ENCODE measurements around the gene TAAR5.
"Not testable (repeated sequence)": the region's sequence is repeated elsewhere in the genome, so short reads cannot be mapped to it uniquely, and the experiment has no call there.

Gene TAAR5

GRCh38 chr6:132570221-132570777 is 19.2 kb downstream of the TAAR5 start, which contains the start of gene TAAR6:
TSS of gene TAAR6 (plus strand) at chr6:132570322. CDS start at chr6:132570322, 0 bp downstream.
- Histone ChIP-seq H3K9me3 (ENCODE audit: control insufficient read depth, low read length) (no peaks in the 10 kb centered on the region), H3K27ac (ENCODE audit: low read depth, low read length, severe bottlenecking) (no peak within 1 kb of the TSS), H3K4me3 (ENCODE audit: extremely low read depth, insufficient read depth, low read length, poor library complexity, severe bottlenecking) (no peak within 1 kb of the TSS), H3K36me3 (ENCODE audit: control insufficient read depth, insufficient read depth, low read length) (no peaks in the 10 kb centered on the region), H3K4me1 (ENCODE audit: control insufficient read depth, insufficient read depth, low read length, poor library complexity, severe bottlenecking) (no peaks in the 10 kb centered on the region)
- WGBS, 2 experiments (ENCODE audit: insufficient coverage in 2 of 2): 87 to 92% methylated on average over 11 to 13 of the region's 15 CpGs

GRCh38 chr6:132569170-132569569 is 20.4 kb downstream of the TAAR5 start:
- Histone ChIP-seq H3K36me3 (ENCODE audit: control insufficient read depth, insufficient read depth, low read length) (no peaks in the 10 kb centered on the region), H3K27ac (ENCODE audit: low read depth, low read length, severe bottlenecking) (no peak overlapping the region), H3K4me3 (ENCODE audit: extremely low read depth, insufficient read depth, low read length, poor library complexity, severe bottlenecking) (no peak overlapping the region), H3K9me3 (ENCODE audit: control insufficient read depth, low read length) (no peaks in the 10 kb centered on the region), H3K4me1 (ENCODE audit: control insufficient read depth, insufficient read depth, low read length, poor library complexity, severe bottlenecking) (no peaks in the 10 kb centered on the region)
- WGBS, 2 experiments (ENCODE audit: insufficient coverage in 2 of 2): 47 to 51% methylated on average over 2 of the region's 4 CpGs

- H3K4me1 ChIP-seq (ENCODE audit: control insufficient read depth, insufficient read depth, low read length, poor library complexity, severe bottlenecking): no peaks in the 10 kb centered on the region
- no peak overlapping the region for H3K4me3 ChIP-seq (ENCODE audit: extremely low read depth, insufficient read depth, low read length, poor library complexity, severe bottlenecking)
- H3K36me3 ChIP-seq (ENCODE audit: control insufficient read depth, insufficient read depth, low read length): no peaks in the 10 kb centered on the region
- 88 to 100% methylated on average over 1 to 2 of the region's 6 CpGs for WGBS, 2 experiments (ENCODE audit: insufficient coverage in 2 of 2)
- H3K27ac ChIP-seq (ENCODE audit: low read depth, low read length, severe bottlenecking): no peak overlapping the region
- H3K9me3 ChIP-seq (ENCODE audit: control insufficient read depth, low read length): no peaks in the 10 kb centered on the region
Measured at GRCh38 chr6:132568611-132569010, 20.9 kb downstream of the TAAR5 start.

- H3K4me3 ChIP-seq (ENCODE audit: extremely low read depth, insufficient read depth, low read length, poor library complexity, severe bottlenecking): no peak overlapping the region
- 100% methylated on average over 1 of the region's 1 CpG; no CpG with 5 or more reads in 1 of the 2 experiments for WGBS, 2 experiments (ENCODE audit: insufficient coverage in 2 of 2)
- no peaks in the 10 kb centered on the region for H3K9me3 ChIP-seq (ENCODE audit: control insufficient read depth, low read length)
- no peaks in the 10 kb centered on the region for H3K36me3 ChIP-seq (ENCODE audit: control insufficient read depth, insufficient read depth, low read length)
- no peaks in the 10 kb centered on the region for H3K4me1 ChIP-seq (ENCODE audit: control insufficient read depth, insufficient read depth, low read length, poor library complexity, severe bottlenecking)
- no peak overlapping the region for H3K27ac ChIP-seq (ENCODE audit: low read depth, low read length, severe bottlenecking)
Measured at GRCh38 chr6:132567566-132567965, 22.0 kb downstream of the TAAR5 start.

GRCh38 chr6:132566404-132566803 is 23.1 kb downstream of the TAAR5 start:
- no peaks in the 10 kb centered on the region for H3K9me3 ChIP-seq (ENCODE audit: control insufficient read depth, low read length)
- WGBS, 2 experiments (ENCODE audit: insufficient coverage in 2 of 2): no CpG with 5 or more reads among the region's 6 CpGs
- H3K4me3 ChIP-seq (ENCODE audit: extremely low read depth, insufficient read depth, low read length, poor library complexity, severe bottlenecking): no peak overlapping the region
- H3K36me3 ChIP-seq (ENCODE audit: control insufficient read depth, insufficient read depth, low read length): no peaks in the 10 kb centered on the region
- H3K4me1 ChIP-seq (ENCODE audit: control insufficient read depth, insufficient read depth, low read length, poor library complexity, severe bottlenecking): no peaks in the 10 kb centered on the region
- no peak overlapping the region for H3K27ac ChIP-seq (ENCODE audit: low read depth, low read length, severe bottlenecking)

- 83% methylated on average over 2 of the region's 3 CpGs; no CpG with 5 or more reads in 1 of the 2 experiments for WGBS, 2 experiments (ENCODE audit: insufficient coverage in 2 of 2)
Measured at GRCh38 chr6:132560087-132560486, 29.5 kb downstream of the TAAR5 start.

GRCh38 chr6:132552372-132552771 is 37.2 kb downstream of the TAAR5 start, which contains the start of gene TAAR8:
TSS of gene TAAR8 (plus strand) at chr6:132552672. CDS start at chr6:132552693, 21 bp downstream.
- Histone ChIP-seq H3K9me3 (ENCODE audit: control insufficient read depth, low read length) (no peaks in the 10 kb centered on the region), H3K4me3 (ENCODE audit: extremely low read depth, insufficient read depth, low read length, poor library complexity, severe bottlenecking) (no peak within 1 kb of the TSS), H3K27ac (ENCODE audit: low read depth, low read length, severe bottlenecking) (no peak within 1 kb of the TSS), H3K36me3 (ENCODE audit: control insufficient read depth, insufficient read depth, low read length) (no peaks in the 10 kb centered on the region), H3K4me1 (ENCODE audit: control insufficient read depth, insufficient read depth, low read length, poor library complexity, severe bottlenecking) (peaks cover 10% of the 10 kb centered on the region)
- WGBS, 2 experiments (ENCODE audit: insufficient coverage in 2 of 2): no CpG with 5 or more reads among the region's 2 CpGs

More at GRCh38 chr6:132560087-132560486, 29.5 kb downstream of the TAAR5 start:
- H3K4me3 ChIP-seq (ENCODE audit: extremely low read depth, insufficient read depth, low read length, poor library complexity, severe bottlenecking); H3K36me3 ChIP-seq (ENCODE audit: control insufficient read depth, insufficient read depth, low read length); H3K9me3 ChIP-seq (ENCODE audit: control insufficient read depth, low read length); H3K4me1 ChIP-seq (ENCODE audit: control insufficient read depth, insufficient read depth, low read length, poor library complexity, severe bottlenecking); H3K27ac ChIP-seq (ENCODE audit: low read depth, low read length, severe bottlenecking): not testable (repeated sequence)

GRCh38 chr6:132551214-132551613 is 38.3 kb downstream of the TAAR5 start:
- 63 to 87% methylated on average over 4 of the region's 4 CpGs for WGBS, 2 experiments (ENCODE audit: insufficient coverage in 2 of 2)
- H3K4me3 ChIP-seq (ENCODE audit: extremely low read depth, insufficient read depth, low read length, poor library complexity, severe bottlenecking): no peak overlapping the region
- H3K4me1 ChIP-seq (ENCODE audit: control insufficient read depth, insufficient read depth, low read length, poor library complexity, severe bottlenecking): peaks cover 10% of the 10 kb centered on the region
- H3K9me3 ChIP-seq (ENCODE audit: control insufficient read depth, low read length): no peaks in the 10 kb centered on the region
- H3K27ac ChIP-seq (ENCODE audit: low read depth, low read length, severe bottlenecking): no peak overlapping the region
- no peaks in the 10 kb centered on the region for H3K36me3 ChIP-seq (ENCODE audit: control insufficient read depth, insufficient read depth, low read length)

- H3K4me1 ChIP-seq (ENCODE audit: control insufficient read depth, insufficient read depth, low read length, poor library complexity, severe bottlenecking): peaks cover 10% of the 10 kb centered on the region
- no peak overlapping the region for H3K4me3 ChIP-seq (ENCODE audit: extremely low read depth, insufficient read depth, low read length, poor library complexity, severe bottlenecking)
- no peaks in the 10 kb centered on the region for H3K9me3 ChIP-seq (ENCODE audit: control insufficient read depth, low read length)
- H3K36me3 ChIP-seq (ENCODE audit: control insufficient read depth, insufficient read depth, low read length): no peaks in the 10 kb centered on the region
- WGBS, 2 experiments (ENCODE audit: insufficient coverage in 2 of 2): 84 to 93% methylated on average over 3 to 4 of the region's 4 CpGs
- H3K27ac ChIP-seq (ENCODE audit: low read depth, low read length, severe bottlenecking): no peak overlapping the region
Measured at GRCh38 chr6:132548746-132549463, 40.6 kb downstream of the TAAR5 start.

- Histone ChIP-seq H3K4me1 (ENCODE audit: control insufficient read depth, insufficient read depth, low read length, poor library complexity, severe bottlenecking) (peaks cover 10% of the 10 kb centered on the region), H3K36me3 (ENCODE audit: control insufficient read depth, insufficient read depth, low read length) (no peaks in the 10 kb centered on the region), H3K9me3 (ENCODE audit: control insufficient read depth, low read length) (no peaks in the 10 kb centered on the region), H3K4me3 (ENCODE audit: extremely low read depth, insufficient read depth, low read length, poor library complexity, severe bottlenecking) (no peak overlapping the region), H3K27ac (ENCODE audit: low read depth, low read length, severe bottlenecking) (no peak overlapping the region)
Measured at GRCh38 chr6:132544826-132545225, 44.7 kb downstream of the TAAR5 start.

All from mesodermal cell (in vitro differentiated cells).